SW480 (cell line): ENCODE data around the gene SLC38A4.

ENCODE experiments used
- DNase-seq: peaks from one replicate; pipeline ENCODE4 v3.0.0-alpha.2; 2016; ENCODE audit warnings: low spot score

SLC38A4 gene

GRCh38 chr12:46814143-46814542 is 11.7 kb downstream of the SLC38A4 start:
- no peak for DNase-seq

GRCh38 chr12:46811185-46811584 is 14.6 kb downstream of the SLC38A4 start:
- DNase-seq, result no peak

- no peak for DNase-seq
Measured at GRCh38 chr12:46808955-46809697, 16.7 kb downstream of the SLC38A4 start.

- no peak for DNase-seq
Measured at GRCh38 chr12:46808317-46808716, 17.5 kb downstream of the SLC38A4 start.

GRCh38 chr12:46804054-46804453 is 21.7 kb downstream of the SLC38A4 start:
- no peak for DNase-seq

GRCh38 chr12:46803517-46803916 is 22.3 kb downstream of the SLC38A4 start:
- DNase-seq, result no peak

- no peak for DNase-seq
Measured at GRCh38 chr12:46801293-46801692, 24.5 kb downstream of the SLC38A4 start.

- no peak for DNase-seq
Measured at GRCh38 chr12:46800160-46800559, 25.6 kb downstream of the SLC38A4 start.

GRCh38 chr12:46798648-46799047 is 27.1 kb downstream of the SLC38A4 start:
- DNase-seq, result no peak

GRCh38 chr12:46798056-46798455 is 27.7 kb downstream of the SLC38A4 start:
- no peak for DNase-seq

- DNase-seq, result no peak
Measured at GRCh38 chr12:46795988-46796387, 29.8 kb downstream of the SLC38A4 start.

GRCh38 chr12:46794593-46795190 is 31.1 kb downstream of the SLC38A4 start:
- DNase-seq, result no peak

GRCh38 chr12:46792925-46793324 is 32.9 kb downstream of the SLC38A4 start:
- DNase-seq, result no peak

GRCh38 chr12:46790066-46790465 is 35.7 kb downstream of the SLC38A4 start:
- no peak for DNase-seq

- no peak for DNase-seq
Measured at GRCh38 chr12:46788072-46788887, 37.5 kb downstream of the SLC38A4 start.

GRCh38 chr12:46787496-46788055 is 38.2 kb downstream of the SLC38A4 start:
- no peak for DNase-seq

- no peak for DNase-seq
Measured at GRCh38 chr12:46786774-46787173, 39.0 kb downstream of the SLC38A4 start.

GRCh38 chr12:46785382-46785781 is 40.4 kb downstream of the SLC38A4 start:
- DNase-seq, result no peak

- DNase-seq, result no peak
Measured at GRCh38 chr12:46783871-46784270, 41.9 kb downstream of the SLC38A4 start.

- DNase-seq, result no peak
Measured at GRCh38 chr12:46779879-46780278, 45.9 kb downstream of the SLC38A4 start.

- no peak for DNase-seq
Measured at GRCh38 chr12:46779063-46779462, 46.7 kb downstream of the SLC38A4 start.

GRCh38 chr12:46778415-46778814 is 47.4 kb downstream of the SLC38A4 start:
- DNase-seq, result no peak

- DNase-seq, result no peak
Measured at GRCh38 chr12:46777587-46777986, 48.2 kb downstream of the SLC38A4 start.
